PC-9 (cell line): ENCODE measurements around the gene ITIH4. TPM values are rescaled to one million over a fixed set of nuclear protein-coding genes. Genes with fewer than 3 reads are reported as not detected.

Source experiments
- BruUV-seq: library from RNA; stranded (reverse); fragments of 400-500 nt; replicated peaks from 2 replicates; lab custom pipeline; 2021; lab: Mats Ljungman, UMichigan
- CTCF ChIA-PET: fragments of 300-600 bp; sonication (Branson Sonifier 250); formaldehyde crosslinking; loops from one replicate; lab custom pipeline; 2022; ENCODE audit warnings: antibody characterized with exemption; lab: Charles Lee
- POLR2A ChIA-PET: fragments of 300-600 bp; sonication (Branson Sonifier 250); formaldehyde crosslinking; loops from one replicate; lab custom pipeline; 2022; ENCODE audit warnings: antibody characterized with exemption; ENCODE audit not compliant: unreplicated experiment; lab: Charles Lee
- DNase-seq, 2 experiments: peaks; one replicate each; pipeline versions ENCODE4 v3.0.0 to v3.0.0-alpha.2; 2015 to 2022; ENCODE audit warnings: mixed read lengths in 1 of 2
- H2AFZ ChIP-seq: fragments of 200-600 bp; sonication (generic); 2 replicates; pipeline ENCODE4 v1.8.1; 2017; ENCODE audit warnings: antibody characterized with exemption
- H3F3A ChIP-seq: fragments of 200-600 bp; sonication (generic); 2 replicates; pipeline ENCODE4 v1.8.1; 2017; ENCODE audit warnings: antibody characterized with exemption, mild to moderate bottlenecking, low read depth; ENCODE audit not compliant: insufficient read depth
- H3K27ac ChIP-seq: fragments of 200-600 bp; sonication (generic); 2 replicates; pipeline ENCODE4 v1.6.1; 2016; ENCODE audit warnings: mixed run types
- H3K27me3 ChIP-seq: fragments of 200-600 bp; sonication (generic); 2 replicates; pipeline ENCODE4 v1.6.1; 2016; ENCODE audit warnings: low read depth, mixed run types; ENCODE audit not compliant: insufficient read depth
- H3K36me3 ChIP-seq: fragments of 200-600 bp; sonication (generic); 2 replicates; pipeline ENCODE4 v1.6.1; 2016; ENCODE audit warnings: low read depth, mixed run types
- H3K4me1 ChIP-seq: fragments of 200-600 bp; sonication (generic); replicated peaks from 2 replicates; pipeline ENCODE4 v1.6.1; 2016; ENCODE audit warnings: mixed run types; ENCODE audit not compliant: insufficient read depth
- H3K4me2 ChIP-seq: fragments of 200-600 bp; sonication (generic); 2 replicates; pipeline ENCODE4 v1.6.1; 2017; ENCODE audit warnings: mixed run types
- H3K4me3 ChIP-seq: fragments of 200-600 bp; sonication (generic); 2 replicates; pipeline ENCODE4 v1.6.1; 2016; ENCODE audit warnings: mixed run types
- H3K79me2 ChIP-seq: fragments of 200-600 bp; sonication (generic); 2 replicates; pipeline ENCODE4 v1.6.1; 2017; ENCODE audit warnings: low read depth, mixed run types
- H3K9me2 ChIP-seq: fragments of 200-600 bp; sonication (generic); 2 replicates; pipeline ENCODE4 v1.8.1; 2017; ENCODE audit warnings: mild to moderate bottlenecking; ENCODE audit not compliant: insufficient read depth
- H3K9me3 ChIP-seq: fragments of 200-600 bp; sonication (generic); 2 replicates; pipeline ENCODE4 v1.8.1; 2016; ENCODE audit warnings: low read depth; ENCODE audit not compliant: insufficient read depth
- H4K20me1 ChIP-seq: fragments of 200-600 bp; sonication (generic); 2 replicates; pipeline ENCODE4 v1.8.1; 2017; ENCODE audit not compliant: insufficient read depth
- EZH2 ChIP-seq: fragments of 200-600 bp; sonication (generic); IDR thresholded peaks from 2 replicates; pipeline ENCODE4 v1.8.0; 2017; ENCODE audit warnings: antibody characterized with exemption, low read depth
- intact Hi-C: fragments of 100-400 bp; cut with micrococcal nuclease; formaldehyde crosslinking; loops from one replicate; pipeline ENCODE4 v1.10.0; 2022; ENCODE audit not compliant: unreplicated experiment
- total RNA-seq: library from RNA; stranded (reverse); gene quantifications from 2 replicates; pipeline ENCODE4 v1.2.3, GENCODE V29; 2021
- TF ChIP-seq, protein P1 (sequence below): fragments of 200-600 bp; sonication (generic); conservative IDR thresholded peaks from 2 replicates; pipeline ENCODE4 v1.6.1; 2017; ENCODE audit warnings: mixed run types, antibody characterized with exemption, mild to moderate bottlenecking, moderate library complexity

Gene ITIH4
- total RNA-seq, 1 experiment from 2014 or later: 2.5 TPM

DNA sequence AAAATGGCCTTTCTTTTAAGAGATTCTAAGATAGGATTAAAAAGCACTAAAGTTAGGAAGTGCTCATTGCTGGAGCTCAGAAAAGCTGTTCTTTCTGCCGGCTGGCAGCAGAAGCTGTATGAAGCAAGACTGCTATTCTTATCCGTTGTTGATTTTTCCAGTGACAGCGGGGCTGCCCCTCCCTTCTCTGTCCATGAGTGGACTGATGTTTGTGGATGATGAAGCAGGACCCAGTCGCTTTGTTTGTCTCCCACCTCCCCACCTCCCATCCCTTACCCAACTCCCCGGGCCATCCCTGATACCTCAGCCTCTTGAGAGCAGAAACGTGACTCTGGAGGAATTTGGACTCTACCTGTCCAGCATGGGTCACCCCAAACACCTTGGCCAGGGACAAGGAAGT, 14.7 kb upstream of the ITIH4 start:
- Histone ChIP-seq H3K4me2 (no peak overlapping the region), H3K9me2 (no peaks in the 10 kb centered on the region), H3F3A (no peaks in the 10 kb centered on the region), H3K4me3 (no peak overlapping the region), H3K4me1 (no peaks in the 10 kb centered on the region), H3K9me3 (no peaks in the 10 kb centered on the region), H3K79me2 (no peaks in the 10 kb centered on the region), H3K36me3 (no peaks in the 10 kb centered on the region), H3K27ac (no peak overlapping the region), H2AFZ (no peak overlapping the region), H3K27me3 (no peaks in the 10 kb centered on the region), H4K20me1 (no peaks in the 10 kb centered on the region)
- CTCF ChIA-PET: interaction anchor here (0.6 kb wide), 1 partner anchor 227 kb away, joined by 9 read pairs; no protein-coding TSS in a partner anchor
- POLR2A ChIA-PET: no interaction called here
- intact Hi-C loops: no loop called here
- no TSS peak for BruUV-seq
- TF ChIP-seq, protein P1, sequence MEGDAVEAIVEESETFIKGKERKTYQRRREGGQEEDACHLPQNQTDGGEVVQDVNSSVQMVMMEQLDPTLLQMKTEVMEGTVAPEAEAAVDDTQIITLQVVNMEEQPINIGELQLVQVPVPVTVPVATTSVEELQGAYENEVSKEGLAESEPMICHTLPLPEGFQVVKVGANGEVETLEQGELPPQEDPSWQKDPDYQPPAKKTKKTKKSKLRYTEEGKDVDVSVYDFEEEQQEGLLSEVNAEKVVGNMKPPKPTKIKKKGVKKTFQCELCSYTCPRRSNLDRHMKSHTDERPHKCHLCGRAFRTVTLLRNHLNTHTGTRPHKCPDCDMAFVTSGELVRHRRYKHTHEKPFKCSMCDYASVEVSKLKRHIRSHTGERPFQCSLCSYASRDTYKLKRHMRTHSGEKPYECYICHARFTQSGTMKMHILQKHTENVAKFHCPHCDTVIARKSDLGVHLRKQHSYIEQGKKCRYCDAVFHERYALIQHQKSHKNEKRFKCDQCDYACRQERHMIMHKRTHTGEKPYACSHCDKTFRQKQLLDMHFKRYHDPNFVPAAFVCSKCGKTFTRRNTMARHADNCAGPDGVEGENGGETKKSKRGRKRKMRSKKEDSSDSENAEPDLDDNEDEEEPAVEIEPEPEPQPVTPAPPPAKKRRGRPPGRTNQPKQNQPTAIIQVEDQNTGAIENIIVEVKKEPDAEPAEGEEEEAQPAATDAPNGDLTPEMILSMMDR: no peak
- TF ChIP-seq EZH2: no peak
- DNase-seq: no peak

DNA sequence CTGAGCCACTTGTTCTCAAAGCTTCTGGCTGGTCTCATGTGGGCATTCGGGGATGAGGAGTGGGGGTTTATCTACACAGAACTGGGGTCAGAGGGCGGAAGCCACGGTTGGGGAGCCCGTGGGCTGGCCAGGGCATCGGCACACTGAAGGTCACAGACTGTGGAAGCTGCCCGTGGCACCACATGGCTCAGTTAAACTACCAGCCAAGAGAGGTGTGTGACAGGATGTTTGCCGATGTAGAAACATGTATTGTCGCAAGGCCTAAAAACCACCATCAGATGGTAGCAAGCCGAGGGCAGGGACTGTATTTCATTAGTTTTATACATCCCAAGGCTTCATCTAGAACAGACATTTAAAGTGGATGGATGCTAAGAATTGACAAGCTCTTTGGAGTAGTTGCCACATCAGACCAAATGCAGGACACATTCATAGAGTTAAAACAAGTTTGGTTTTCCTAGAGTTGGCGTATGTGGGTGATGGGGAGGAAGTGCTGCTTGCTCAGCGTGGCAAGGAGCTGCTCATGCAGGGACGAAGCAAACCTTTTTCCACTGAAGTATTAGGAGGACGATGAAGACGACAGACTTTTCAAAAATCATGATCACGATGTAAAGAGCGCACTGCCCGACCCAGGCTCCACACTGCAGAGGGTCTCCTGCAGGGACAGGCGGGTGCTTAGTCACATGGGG, 14.0 kb upstream of the ITIH4 start:
- Histone ChIP-seq H3F3A (no peaks in the 10 kb centered on the region), H3K4me3 (no peak overlapping the region), H3K27ac (no peak overlapping the region), H3K4me1 (no peaks in the 10 kb centered on the region), H4K20me1 (no peaks in the 10 kb centered on the region), H3K27me3 (no peaks in the 10 kb centered on the region), H3K4me2 (no peak overlapping the region), H2AFZ (no peak overlapping the region), H3K79me2 (no peaks in the 10 kb centered on the region), H3K9me2 (no peaks in the 10 kb centered on the region), H3K36me3 (no peaks in the 10 kb centered on the region), H3K9me3 (no peaks in the 10 kb centered on the region)
- CTCF ChIA-PET: no interaction called here
- intact Hi-C loops: no loop called here
- TF ChIP-seq, protein P1: no peak
- TF ChIP-seq EZH2: no peak
- BruUV-seq: no TSS peak
- DNase-seq: no peak
- POLR2A ChIA-PET: no interaction called here

DNA sequence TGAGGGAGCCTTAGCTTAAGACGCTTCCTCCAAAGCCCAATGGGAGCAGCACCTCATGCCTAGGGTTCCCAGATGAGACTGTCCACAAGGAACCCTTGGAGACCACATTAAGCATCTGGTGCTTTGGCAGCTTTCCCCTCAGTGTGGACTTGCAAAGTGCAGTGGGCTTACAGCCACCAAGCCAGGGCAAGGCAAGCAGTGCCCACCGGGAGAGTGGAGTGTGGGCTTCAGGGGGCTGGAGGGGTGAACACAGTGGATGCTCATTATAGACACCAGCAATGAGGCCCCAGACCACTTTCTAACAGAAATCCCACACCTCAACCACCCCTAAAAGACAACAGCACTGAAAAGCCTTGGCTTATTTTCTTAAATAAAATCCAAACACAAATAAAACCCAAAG, 13.4 kb upstream of the ITIH4 start:
- Histone ChIP-seq H3K4me3 (no peak overlapping the region), H3F3A (no peaks in the 10 kb centered on the region), H3K9me3 (no peaks in the 10 kb centered on the region), H3K4me2 (no peak overlapping the region), H3K27me3 (no peaks in the 10 kb centered on the region), H3K27ac (no peak overlapping the region), H3K4me1 (no peaks in the 10 kb centered on the region), H3K9me2 (no peaks in the 10 kb centered on the region), H2AFZ (no peak overlapping the region), H3K79me2 (no peaks in the 10 kb centered on the region), H4K20me1 (no peaks in the 10 kb centered on the region), H3K36me3 (no peaks in the 10 kb centered on the region)
- POLR2A ChIA-PET: no interaction called here
- DNase-seq: no peak
- BruUV-seq: no TSS peak
- TF ChIP-seq EZH2: no peak
- TF ChIP-seq, protein P1: no peak
- intact Hi-C loops: no loop called here
- CTCF ChIA-PET: interaction anchor here (0.6 kb wide), 1 partner anchor 137 kb away, joined by 3 read pairs; no protein-coding TSS in a partner anchor
